NCI-H69 (cell line): Measurements from ENCODE around the gene FLOT2.
"Not testable (repeated sequence)": the region's sequence is repeated elsewhere in the genome, so short reads cannot be mapped to it uniquely, and the experiment has no call there.

Experiments used
- DNase-seq: peaks from one replicate; lab custom pipeline; 2025; lab: John Stamatoyannopoulos, UW

The FLOT2 gene

GRCh38 chr17:28896884-28897768 is at the start of gene FLOT2:
Gene FLOT2 (minus strand): TSS chr17:28897733. CDS start chr17:28897574, 159 bp downstream.
- DNase-seq: peak; percentile 84

GRCh38 chr17:28946239-28946638 is 48.7 kb upstream of the FLOT2 start:
- DNase-seq: peak; percentile 27

GRCh38 chr17:28944862-28945741 is 47.6 kb upstream of the FLOT2 start:
- DNase-seq: no peak

GRCh38 chr17:28944343-28944742 is 46.8 kb upstream of the FLOT2 start:
- no peak for DNase-seq

GRCh38 chr17:28942925-28943324 is 45.4 kb upstream of the FLOT2 start:
- DNase-seq: no peak

GRCh38 chr17:28941251-28941650 is 43.7 kb upstream of the FLOT2 start:
- DNase-seq: no peak

GRCh38 chr17:28940675-28941074 is 43.1 kb upstream of the FLOT2 start:
- DNase-seq: no peak

- no peak for DNase-seq
Observed at GRCh38 chr17:28940142-28940541, 42.6 kb upstream of the FLOT2 start.

GRCh38 chr17:28938552-28938951 is 41.0 kb upstream of the FLOT2 start:
- DNase-seq: no peak

GRCh38 chr17:28937044-28937729 is 39.7 kb upstream of the FLOT2 start:
- no peak for DNase-seq

- no peak for DNase-seq
Observed at GRCh38 chr17:28935744-28936460, 38.4 kb upstream of the FLOT2 start.

- not testable (repeated sequence) for DNase-seq
Observed at GRCh38 chr17:28934508-28934907, 37.0 kb upstream of the FLOT2 start.

GRCh38 chr17:28929787-28930186 is 32.3 kb upstream of the FLOT2 start:
- DNase-seq: no peak

- DNase-seq: no peak
Observed at GRCh38 chr17:28928061-28928460, 30.5 kb upstream of the FLOT2 start.

GRCh38 chr17:28926786-28927185 is 29.3 kb upstream of the FLOT2 start:
- no peak for DNase-seq

GRCh38 chr17:28926366-28926765 is 28.8 kb upstream of the FLOT2 start:
- DNase-seq: peak; percentile 43

- DNase-seq: peak; percentile 89
Observed at GRCh38 chr17:28925912-28926365, 28.4 kb upstream of the FLOT2 start.

- DNase-seq: no peak
Observed at GRCh38 chr17:28920201-28920600, 22.7 kb upstream of the FLOT2 start.

GRCh38 chr17:28918295-28918694 is 20.8 kb upstream of the FLOT2 start:
- no peak for DNase-seq

GRCh38 chr17:28917465-28917864 is 19.9 kb upstream of the FLOT2 start:
- DNase-seq: no peak

GRCh38 chr17:28917029-28917428 is 19.5 kb upstream of the FLOT2 start:
- DNase-seq: no peak
